Stimulated activated CD4-positive, alpha-beta T cell treated with anti-CD3 and anti-CD28 coated beads, Interleukin-4, amount 100 ng/mL, for 1 hour (primary cell): Measurements from ENCODE around the gene SPATA45.
"Not testable (repeated sequence)": the region's sequence is repeated elsewhere in the genome, so short reads cannot be mapped to it uniquely, and the experiment has no call there.

Experiments
- DNase-seq: peaks from one replicate; pipeline ENCODE4 v3.0.0-alpha.2; 2020

SPATA45 gene

GRCh38 chr1:212847549-212847948, at the start of gene SPATA45:
SPATA45 (minus strand) TSS chr1:212847649; CDS start chr1:212836149, 11,500 bp downstream.
- DNase-seq = no peak

GRCh38 chr1:212892108-212892507, 44.7 kb upstream of the SPATA45 start:
- DNase-seq = no peak

DNA sequence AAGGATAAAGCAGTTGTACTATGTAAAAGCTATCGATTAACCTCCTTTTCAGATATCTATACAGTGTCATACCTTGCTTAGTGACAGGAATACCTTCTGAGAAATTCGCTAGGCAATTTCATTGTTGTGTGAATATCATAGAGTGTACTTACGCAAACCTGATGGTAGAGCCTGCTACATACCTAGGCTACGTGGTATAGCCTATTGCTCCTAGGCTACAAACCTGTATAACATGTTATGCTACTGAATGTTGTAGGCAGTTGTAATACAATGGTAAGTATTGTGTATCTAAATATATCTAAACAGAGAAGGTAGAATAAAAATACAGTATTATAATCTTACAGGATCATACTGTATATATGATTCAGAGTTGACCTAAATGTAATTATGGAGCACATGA, 37.1 kb upstream of the SPATA45 start:
- no peak for DNase-seq

- no peak for DNase-seq
Measured at GRCh38 chr1:212879947-212880690, 32.7 kb upstream of the SPATA45 start.

- DNase-seq = no peak
Measured at GRCh38 chr1:212878418-212878817, 31.0 kb upstream of the SPATA45 start.

DNA sequence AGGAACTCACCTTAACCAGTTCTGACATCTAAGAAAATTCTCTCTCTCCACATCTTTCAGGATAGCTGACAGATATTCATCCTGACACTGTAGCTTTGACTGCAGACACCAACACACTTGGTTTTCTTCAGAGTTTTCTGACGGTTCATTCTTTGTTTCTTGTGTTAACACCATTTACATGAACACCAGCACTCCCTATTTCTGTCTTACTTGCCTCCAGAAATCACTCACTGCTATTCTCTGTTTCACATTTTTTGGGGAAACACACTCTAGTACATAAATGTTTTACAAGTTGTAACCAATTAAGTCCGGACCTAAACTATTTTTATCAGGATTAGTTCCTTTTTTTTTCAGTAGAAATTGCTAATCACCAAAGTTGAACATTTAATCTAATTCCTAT, 26.1 kb upstream of the SPATA45 start:
- no peak for DNase-seq

DNA sequence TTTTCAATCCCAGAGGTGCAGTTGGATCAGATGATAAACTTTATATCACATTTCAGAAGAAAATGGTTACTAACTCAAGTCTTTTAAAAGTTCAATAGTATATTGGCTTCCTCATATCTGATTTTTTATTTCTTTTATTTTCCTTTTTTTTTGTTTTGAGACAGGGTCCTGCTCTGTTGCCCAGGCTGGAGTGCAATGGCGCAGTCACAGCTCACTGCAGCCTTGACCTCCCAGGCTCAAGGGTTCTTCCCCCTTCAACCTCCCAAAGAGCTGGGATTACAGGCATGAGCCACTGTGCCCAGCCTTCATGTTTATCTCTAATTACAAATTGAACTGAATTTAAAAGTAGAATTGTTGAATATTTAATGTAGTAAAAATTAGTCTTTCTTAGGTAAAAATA, 24.5 kb upstream of the SPATA45 start:
- DNase-seq = no peak

DNA sequence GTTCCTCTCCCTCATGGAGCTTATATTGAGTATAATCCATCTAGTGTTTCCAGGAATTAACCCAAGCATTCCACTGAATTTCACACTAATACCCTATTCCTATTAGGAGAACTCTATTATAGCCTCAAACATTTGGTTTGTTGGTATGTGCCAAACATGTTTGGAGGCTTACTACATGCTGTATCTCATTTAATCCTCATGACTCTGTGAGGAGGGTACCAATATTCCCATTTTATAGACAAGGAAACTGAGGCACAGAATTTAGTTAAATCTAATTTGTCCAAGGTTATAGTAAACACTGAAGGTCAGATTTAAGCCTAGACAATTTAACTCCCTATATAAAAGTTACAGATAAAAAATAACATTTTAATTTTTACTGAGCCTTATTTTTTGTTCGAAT, 19.7 kb upstream of the SPATA45 start:
- DNase-seq = no peak

GRCh38 chr1:212864201-212864600, 16.8 kb upstream of the SPATA45 start:
- DNase-seq = no peak

DNA sequence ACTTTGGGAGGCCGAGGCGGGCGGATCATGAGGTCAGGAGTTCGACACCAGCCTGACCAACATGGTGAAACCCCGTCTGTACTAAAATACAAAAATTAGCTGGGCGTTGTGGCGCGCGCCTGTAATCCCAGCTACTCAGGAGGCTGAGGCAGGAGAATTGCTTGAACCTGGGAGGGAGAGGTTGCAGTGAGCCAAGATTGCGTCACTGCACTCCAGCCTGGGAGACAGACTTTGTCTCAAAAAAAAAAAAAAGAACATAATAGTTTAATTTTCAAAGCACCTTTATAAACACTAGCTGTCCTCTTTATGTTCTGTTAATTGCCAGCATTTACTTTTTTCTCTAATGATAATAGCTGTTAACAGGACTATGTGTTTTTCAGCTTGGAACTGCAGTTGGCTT, 15.9 kb upstream of the SPATA45 start:
- DNase-seq = not testable (repeated sequence)

- no peak for DNase-seq
Measured at GRCh38 chr1:212862111-212862690, 14.8 kb upstream of the SPATA45 start.

GRCh38 chr1:212860713-212861581, 13.5 kb upstream of the SPATA45 start:
- no peak for DNase-seq

- no peak for DNase-seq
Measured at GRCh38 chr1:212858461-212859265, 11.2 kb upstream of the SPATA45 start.

DNA sequence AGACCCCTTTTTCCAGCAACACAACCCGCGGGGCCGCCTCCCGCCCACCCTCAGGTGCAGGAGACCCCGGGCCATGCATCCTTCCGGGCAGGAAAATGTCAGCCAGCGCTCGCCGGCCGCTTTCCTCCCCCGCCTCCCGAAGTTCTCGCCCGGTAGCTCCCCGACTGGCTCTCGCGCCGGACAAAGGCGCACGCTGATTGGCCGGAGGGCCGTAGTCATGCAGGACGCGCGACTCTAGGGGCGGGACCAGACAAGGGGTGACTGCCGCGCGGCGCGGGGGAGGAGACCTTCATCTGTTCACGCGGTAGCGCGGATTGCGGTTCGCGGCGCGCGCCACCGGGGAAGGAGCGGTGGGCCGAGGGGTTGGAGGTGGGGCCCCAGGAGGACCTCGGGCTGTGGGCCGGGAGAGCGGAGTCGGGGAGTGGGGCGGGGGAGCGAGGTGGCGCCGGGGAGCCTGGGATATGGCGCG, 10.6 kb upstream of the SPATA45 start, which contains the start of gene FLVCR1:
TSS of gene FLVCR1 (plus strand) at position 284 of the 469 bp plus-strand sequence. CDS start at position 462, 178 bp downstream.
- peak; percentile 91 for DNase-seq

DNA sequence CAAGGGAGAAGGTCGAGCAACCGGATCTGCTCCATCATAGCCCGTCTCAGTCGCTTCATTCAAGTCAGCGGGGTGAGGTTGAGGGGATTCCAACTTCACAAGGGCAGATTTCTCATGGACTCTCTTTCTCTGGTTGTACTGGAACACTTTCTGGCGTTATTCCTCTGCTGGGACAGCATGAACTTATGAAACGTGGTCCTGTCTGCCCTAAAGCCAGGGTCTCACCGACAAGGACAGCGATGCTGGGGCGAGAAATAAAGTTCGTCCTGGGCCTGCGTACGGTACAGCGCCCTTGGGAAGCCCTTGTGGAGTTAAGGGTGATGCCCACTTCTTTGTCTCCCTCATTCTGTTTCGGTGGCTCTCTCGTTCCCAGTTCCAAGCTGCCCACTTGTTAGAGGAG, 9.3 kb upstream of the SPATA45 start:
- DNase-seq = no peak

DNA sequence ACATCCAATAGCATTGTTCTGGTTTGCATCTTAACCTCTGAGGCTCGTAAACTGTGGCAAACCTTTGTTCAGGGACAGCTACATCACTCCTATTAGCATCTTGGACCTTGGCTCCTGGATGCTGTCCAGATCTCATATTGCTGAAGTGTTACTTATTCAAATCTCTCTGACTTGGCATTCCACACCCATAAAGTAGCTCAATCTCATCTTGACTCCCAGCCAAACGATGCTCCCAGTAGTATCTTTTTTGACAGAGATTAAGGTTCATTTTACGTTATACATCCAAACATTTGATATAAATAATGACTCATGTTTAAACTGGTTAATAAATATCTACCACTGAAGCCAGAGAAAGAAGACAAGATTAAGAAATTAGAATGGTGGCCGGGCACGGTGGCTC, 6.2 kb upstream of the SPATA45 start:
- no peak for DNase-seq

DNA sequence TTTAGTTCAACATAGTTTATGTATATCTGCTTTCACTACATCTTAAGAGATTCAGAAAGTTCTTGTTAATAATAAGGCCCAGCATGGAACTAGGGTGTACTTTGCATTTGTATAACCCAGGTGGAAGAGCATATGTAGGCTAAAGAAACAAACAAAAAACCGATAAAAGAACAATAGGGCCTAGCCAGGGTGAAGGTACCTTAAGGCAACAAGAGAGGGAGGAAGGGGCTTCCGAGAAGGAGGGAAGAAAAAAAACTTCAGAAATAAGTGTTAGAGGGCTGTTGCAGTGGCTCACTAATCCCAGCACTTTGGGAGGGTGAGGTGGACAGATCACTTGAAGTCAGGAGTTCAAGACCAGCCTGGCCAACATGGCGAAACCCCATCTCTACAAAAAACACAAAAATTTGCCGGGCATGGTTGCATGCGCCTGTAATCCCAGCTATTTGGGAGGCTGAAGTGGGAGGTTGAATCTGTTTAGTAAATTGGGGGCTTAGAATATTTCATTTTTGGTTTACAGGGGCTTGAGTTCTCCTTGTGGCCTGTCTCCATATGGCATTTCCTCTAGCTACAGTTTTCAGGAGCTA, 4.7 kb upstream of the SPATA45 start:
- no peak for DNase-seq

DNA sequence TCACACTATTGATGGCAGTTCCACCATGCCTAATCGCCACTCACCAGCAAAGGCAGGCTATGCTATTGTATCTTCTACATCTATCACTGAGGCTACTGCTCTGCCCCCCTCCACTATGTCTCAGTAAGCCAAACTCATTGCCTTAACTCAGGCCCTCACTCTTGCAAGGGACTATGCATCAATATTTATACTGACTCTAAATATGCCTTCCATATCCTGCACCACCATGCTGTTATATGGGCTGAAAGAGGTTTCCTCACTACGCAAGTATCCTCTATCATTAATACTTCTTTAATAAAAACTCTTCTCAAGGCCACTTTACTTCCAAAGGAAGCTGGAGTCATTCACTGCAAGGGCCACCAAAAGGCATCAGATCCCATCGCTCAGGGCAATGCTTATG, 2.9 kb downstream of the SPATA45 start:
- DNase-seq = not testable (repeated sequence)

DNA sequence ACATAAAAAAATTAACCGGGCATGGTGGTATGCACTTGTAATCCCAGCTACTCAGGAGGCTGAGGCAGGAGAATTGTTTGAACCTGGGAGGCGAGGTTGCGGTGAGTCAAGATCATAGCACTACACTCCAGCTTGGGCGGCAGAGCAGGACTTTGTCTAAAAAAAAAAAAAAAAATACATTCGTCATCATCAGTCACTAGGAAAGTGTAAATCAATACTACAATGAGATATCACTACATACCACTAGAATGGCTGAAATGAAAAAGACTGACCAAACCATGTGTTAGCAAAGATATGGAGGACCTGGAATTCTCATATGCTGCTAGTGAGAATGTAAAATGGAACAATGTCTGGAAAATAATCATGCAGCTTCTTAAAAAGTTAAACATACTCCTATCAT, 9.3 kb downstream of the SPATA45 start:
- no peak for DNase-seq

DNA sequence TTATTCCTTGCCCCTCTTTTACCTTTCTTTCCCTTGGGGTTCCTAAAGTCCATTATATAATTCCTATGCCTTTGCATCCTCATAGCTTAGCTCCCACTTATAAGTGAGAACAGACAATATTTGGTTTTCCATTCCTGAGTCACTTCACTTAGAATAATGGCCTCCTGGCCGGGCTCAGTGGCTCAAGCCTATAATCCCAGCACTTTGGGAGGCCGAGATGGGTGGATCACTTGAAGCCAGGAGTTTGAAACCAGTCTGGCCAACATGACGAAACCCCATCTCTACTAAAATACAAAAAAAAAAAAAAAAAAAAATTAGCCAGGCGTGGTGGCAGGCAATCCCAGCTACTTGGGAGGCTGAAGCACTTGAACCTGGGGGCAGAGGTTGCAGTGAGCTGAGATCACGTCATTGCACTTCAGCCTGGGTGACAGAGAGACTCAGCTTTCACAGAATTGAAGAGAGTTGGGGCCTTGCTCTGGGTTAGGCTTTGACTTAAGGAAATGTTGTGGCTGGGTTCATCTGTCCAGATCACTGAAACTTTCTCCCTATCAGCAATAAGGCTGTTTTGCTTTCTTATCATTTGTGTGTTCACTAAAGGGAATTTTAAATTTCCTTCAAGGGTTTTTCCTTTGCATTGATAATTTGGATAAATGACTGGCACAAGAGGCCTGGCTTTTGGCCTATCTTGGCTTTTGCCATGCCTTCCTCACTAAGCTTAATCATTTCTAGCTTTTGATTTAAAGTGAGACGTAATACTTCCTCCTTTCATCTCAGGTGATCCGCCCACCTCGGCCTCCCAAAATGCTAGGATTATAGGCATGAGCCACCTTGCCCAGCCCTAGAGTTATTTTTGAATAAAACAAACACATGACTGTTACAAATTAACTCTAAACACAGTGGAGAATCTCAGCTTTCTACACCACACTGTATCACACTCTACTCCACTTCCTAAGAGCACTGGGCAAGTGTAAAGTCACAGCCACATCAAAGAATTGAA, 13.9 kb downstream of the SPATA45 start:
- not testable (repeated sequence) for DNase-seq

GRCh38 chr1:212828395-212828794, 19.1 kb downstream of the SPATA45 start:
- DNase-seq = no peak
